SKM-1 (cell line): ENCODE data around the gene MFSD2B.
A peak's percentile ranks its signal among the peaks of the same experiment; 100 is the strongest.
"Not testable (repeated sequence)": the region's sequence is repeated elsewhere in the genome, so short reads cannot be mapped to it uniquely, and the experiment has no call there.

ENCODE experiments used
- DNase-seq: peaks from one replicate; lab custom pipeline; 2025; ENCODE audit not compliant: unreplicated experiment; lab: John Stamatoyannopoulos, UW

Gene MFSD2B

DNA sequence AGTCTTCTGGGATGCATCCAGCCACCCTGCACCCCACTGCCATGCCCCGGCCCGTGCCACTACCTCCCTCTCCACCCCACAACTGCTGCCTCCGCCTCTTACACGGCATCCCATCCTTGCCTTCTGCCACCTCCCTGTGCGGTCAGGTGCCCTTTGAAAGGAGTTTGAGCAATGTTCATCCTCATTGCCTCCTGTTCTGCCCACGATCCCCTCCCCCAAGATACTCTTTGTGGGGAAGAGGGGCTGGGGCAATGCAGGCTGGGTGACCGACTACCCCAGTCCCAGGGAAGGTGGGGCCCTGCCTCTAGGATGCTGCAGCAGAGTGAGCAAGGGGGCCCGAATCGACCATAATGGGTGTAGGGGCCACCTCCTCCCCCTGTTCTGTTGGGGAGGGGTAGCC, 8.4 kb downstream of the MFSD2B start:
- DNase-seq, result no peak

GRCh38 chr2:24019729-24020128, 9.8 kb downstream of the MFSD2B start:
- DNase-seq, result no peak

DNA sequence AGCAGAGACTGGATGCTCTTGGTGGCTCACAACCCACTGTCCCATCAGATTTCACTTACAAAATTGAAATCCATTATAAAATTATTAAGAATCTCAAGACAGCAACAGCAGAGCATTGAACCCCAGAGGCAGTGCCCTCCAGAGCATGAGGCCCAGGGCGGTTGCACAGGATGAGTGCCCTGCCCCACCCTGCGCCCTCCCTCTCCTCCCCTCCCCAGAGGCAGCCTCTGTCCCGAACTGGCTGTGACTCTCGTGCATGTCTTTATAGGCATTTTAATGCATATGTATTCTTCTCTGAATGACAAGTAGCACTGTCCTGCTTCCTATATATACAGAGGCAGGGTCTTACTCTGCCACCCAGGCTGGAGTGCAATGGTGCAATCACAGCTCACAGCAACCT, 10.4 kb downstream of the MFSD2B start:
- no peak for DNase-seq

DNA sequence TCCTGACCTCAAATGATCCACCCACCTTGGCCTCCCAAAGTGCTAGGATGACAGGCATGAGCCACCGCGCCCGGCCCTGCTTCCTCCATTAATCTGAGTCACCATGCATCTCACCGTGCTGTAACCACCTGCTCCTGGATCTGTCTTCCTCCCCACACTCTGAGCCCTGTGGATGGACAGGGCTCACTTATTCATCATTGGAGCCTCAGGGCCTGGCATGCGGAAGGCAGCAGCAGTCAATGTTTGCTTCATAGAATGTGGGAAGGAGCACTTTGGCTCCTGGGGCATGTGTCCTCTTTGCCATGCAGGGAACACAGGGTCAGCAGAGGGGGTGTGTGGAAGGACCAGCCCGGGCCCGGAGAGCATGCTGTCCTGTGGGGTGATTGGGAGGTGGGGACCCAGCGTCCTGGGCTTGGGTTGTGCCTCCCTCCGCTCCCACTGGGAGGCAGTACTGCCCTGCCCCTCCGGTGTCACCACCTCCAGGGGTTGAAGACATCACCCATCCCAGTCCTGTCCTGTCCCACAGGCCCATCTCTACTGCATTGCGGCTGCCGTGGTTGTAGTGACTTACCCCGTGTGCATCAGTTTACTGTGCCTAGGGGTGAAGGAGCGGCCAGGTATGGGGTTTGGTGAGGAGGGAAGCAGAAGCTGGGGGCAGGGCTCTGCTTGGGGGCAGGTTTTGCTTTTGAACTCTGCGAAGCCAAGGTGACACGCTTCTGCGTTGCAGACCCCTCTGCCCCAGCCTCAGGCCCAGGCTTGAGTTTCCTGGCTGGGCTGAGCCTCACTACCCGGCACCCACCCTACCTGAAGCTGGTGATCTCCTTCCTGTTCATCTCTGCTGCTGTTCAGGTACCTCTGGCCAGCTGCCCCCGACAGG, 11.5 kb downstream of the MFSD2B start:
- DNase-seq, result no peak

GRCh38 chr2:24022324-24022974, 12.6 kb downstream of the MFSD2B start:
- DNase-seq, result no peak

GRCh38 chr2:24022975-24023575, 13.2 kb downstream of the MFSD2B start:
- DNase-seq, result no peak

GRCh38 chr2:24024018-24024417, 14.1 kb downstream of the MFSD2B start:
- DNase-seq, result no peak

- DNase-seq, result no peak
These were observed 15.2 kb downstream of the MFSD2B start for GRCh38 chr2:24024996-24025663.

DNA sequence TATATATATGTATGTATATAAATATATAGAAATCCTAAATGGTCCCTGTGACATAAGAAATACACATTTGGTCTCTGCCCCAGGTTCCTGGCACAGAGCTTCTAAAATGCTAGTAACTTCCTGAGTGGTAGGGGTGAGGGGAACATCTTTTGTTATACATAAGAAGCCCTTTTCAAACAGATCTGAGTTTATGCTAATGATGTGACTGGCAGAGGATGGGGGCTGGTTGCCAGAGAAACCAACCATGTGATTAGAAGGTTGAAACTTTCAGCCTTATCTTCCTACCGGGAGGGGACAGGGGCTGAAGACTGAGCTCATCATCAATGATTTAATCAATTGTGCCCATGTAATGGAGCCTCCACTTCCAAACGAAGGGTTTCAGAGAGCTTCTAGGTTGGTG, 16.3 kb downstream of the MFSD2B start:
- no peak for DNase-seq

- no peak for DNase-seq
These were observed 29.1 kb downstream of the MFSD2B start for GRCh38 chr2:24038786-24039499.

GRCh38 chr2:24040511-24040910, 30.6 kb downstream of the MFSD2B start:
- DNase-seq, result no peak

DNA sequence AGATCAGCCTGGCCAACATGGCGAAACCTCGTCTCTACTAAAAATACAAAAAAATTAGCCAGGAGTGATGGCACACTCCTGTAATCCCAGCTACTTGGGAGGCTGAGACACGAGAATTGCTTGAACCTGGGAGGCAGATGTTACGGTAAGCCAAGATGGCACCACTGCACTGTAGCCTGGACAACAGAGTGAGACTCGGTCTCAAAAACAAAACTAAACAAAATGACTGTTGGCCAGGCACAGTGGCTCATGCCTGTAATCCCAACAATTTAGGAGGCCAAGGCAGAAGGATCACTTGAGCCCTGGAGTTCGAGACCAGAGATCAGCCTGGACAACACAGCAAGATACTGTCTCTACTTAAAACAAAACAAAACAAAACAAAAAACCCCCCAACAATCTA, 33.2 kb downstream of the MFSD2B start:
- not testable (repeated sequence) for DNase-seq

GRCh38 chr2:24045511-24046508, 35.9 kb downstream of the MFSD2B start:
- DNase-seq, result no peak

GRCh38 chr2:24046599-24046929, 36.7 kb downstream of the MFSD2B start:
- DNase-seq, result no peak

DNA sequence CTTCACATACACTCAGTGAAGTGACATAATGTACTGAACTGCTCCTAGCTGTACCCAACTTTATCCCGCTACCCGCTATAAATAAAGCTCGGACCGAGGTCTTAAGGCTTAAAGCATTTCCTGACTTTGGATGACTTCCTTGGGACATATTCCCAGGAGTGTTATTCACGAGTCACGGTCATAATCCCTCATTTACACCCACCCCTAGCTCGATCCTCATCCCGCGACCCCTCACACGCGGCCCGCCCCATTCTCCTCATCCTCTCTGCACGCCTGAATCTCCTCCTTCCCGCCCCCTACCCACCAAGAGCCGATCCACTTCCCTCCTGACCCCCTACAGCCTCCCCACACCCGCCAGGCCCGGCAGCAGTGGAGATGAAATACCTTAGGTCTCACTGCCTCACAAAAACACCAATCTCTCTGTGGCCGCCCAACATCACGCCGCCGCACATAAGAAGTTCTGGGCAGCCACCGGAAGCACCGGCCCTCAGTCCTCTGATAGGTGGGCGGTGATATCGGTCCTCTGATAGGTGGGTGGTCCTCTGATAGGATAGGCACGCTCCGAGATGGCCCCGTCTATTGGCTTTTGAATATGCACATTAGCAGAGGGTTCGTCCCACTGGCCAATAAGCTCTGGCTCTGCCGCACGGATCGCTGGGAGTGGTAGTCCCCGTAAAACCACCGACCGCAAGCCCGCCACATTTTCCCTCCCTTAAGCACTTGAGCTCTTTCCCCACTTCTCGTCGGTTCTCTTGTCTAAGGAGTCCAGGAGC, 37.2 kb downstream of the MFSD2B start, which contains the start of gene WDCP:
TSS of gene WDCP (minus strand) at position 462 of the 773 bp plus-strand sequence. CDS start 7,897 bp downstream, outside the sequence.
- peak; percentile 97 for DNase-seq

GRCh38 chr2:24047703-24048033, 37.8 kb downstream of the MFSD2B start:
- no peak for DNase-seq

GRCh38 chr2:24048769-24049484, 39.0 kb downstream of the MFSD2B start:
- no peak for DNase-seq

DNA sequence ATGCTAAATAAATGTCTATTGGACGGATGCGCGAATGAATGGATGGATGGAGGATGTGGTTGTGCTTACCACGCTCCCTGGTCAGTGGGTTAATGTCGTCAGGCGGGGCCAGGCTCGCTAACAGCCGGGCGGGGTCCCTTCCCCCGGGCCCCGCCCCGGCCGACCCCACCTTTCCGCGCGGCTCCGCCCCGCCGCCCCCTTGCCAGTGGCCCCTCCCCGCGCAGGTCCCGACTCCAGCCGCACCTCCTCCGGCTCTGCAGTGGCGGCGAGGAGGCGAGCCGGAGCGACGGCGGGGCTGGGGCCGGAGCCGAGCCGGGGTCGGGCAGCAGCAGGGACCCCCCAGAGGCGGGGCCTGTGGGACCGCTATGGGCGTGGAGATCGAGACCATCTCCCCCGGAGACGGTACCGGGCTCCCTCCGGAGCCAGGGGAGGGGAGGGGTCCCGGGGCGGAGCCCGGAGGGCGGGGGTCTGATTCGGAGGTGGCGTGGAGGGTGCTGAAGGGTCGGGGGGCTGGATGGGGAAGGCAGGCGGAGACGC, 39.7 kb downstream of the MFSD2B start, which contains the start of gene FKBP1B:
TSS of gene FKBP1B (plus strand) at position 257 of the 537 bp plus-strand sequence. CDS start at position 366, 109 bp downstream.
- DNase-seq, result no peak
